SK-N-SH (cell line): ENCODE results near the gene NOTO. TPM values are rescaled to one million over a fixed set of nuclear protein-coding genes. Genes with fewer than 3 reads are reported as not detected.

Experiments
- CTCF ChIA-PET: fragments of 300-600, 350-600 bp; formaldehyde crosslinking; extraction: SDS; loops from one replicate; lab custom pipeline; 2021; lab: Yijun Ruan, JAX
- POLR2A ChIA-PET: fragments of 350-600 bp; sonication (Branson Sonifier 250); formaldehyde crosslinking; extraction: SDS; loops from one replicate; lab custom pipeline; 2020; ENCODE audit warnings: antibody characterized with exemption, inconsistent platforms; lab: Yijun Ruan, JAX
- DNase-seq: peaks from one replicate; pipeline ENCODE4 v3.0.0; 2012
- H2AFZ ChIP-seq: fragments of 200-600 bp; sonication (generic); 2 replicates; pipeline ENCODE4 v1.8.1; 2016; ENCODE audit warnings: antibody characterized with exemption, mild to moderate bottlenecking, low read depth
- H3F3A ChIP-seq: fragments of 200-600 bp; sonication (generic); replicated peaks from 2 replicates; pipeline ENCODE3; 2016; ENCODE audit warnings: antibody characterized with exemption, mild to moderate bottlenecking; ENCODE audit not compliant: insufficient read depth
- H3K27ac ChIP-seq, 2 experiments: fragments of 200-500 bp in 1 of 2; fragments of 200-600 bp in 1 of 2; sonication (Bioruptor generic) in 1 of 2; sonication (generic), shearing (Covaris generic) in 1 of 2; 2 replicates each; pipeline versions ENCODE4 v1.5.1 to v1.6.1; 2014 to 2016; ENCODE audit warnings: low read depth in 2 of 2, inconsistent platforms in 1 of 2, low read length in 1 of 2, mild to moderate bottlenecking in 1 of 2, mixed read lengths in 1 of 2
- H3K27me3 ChIP-seq: fragments of 200-600 bp; sonication (generic), shearing (Covaris generic); 2 replicates; pipeline ENCODE4 v1.6.1; 2016; ENCODE audit warnings: mixed run types; ENCODE audit not compliant: insufficient read depth
- H3K36me3 ChIP-seq, 2 experiments: fragments of 200-500 bp in 1 of 2; fragments of 200-600 bp in 1 of 2; sonication (Bioruptor generic) in 1 of 2; sonication (generic) in 1 of 2; replicated peaks in 1 of 2; 2 replicates each; pipeline versions ENCODE3 to v1.5.1; 2014 to 2016; ENCODE audit warnings: low read length in 1 of 2, mild to moderate bottlenecking in 1 of 2; ENCODE audit not compliant: insufficient read depth in 2 of 2, control insufficient read depth in 1 of 2
- H3K4me1 ChIP-seq, 2 experiments: fragments of 200-500 bp in 1 of 2; fragments of 200-600 bp in 1 of 2; sonication (Bioruptor generic) in 1 of 2; sonication (generic), shearing (Covaris generic) in 1 of 2; 2 replicates each; pipeline versions ENCODE4 v1.5.1 to v1.6.1; 2014 to 2016; ENCODE audit warnings: low read depth in 1 of 2, low read length in 1 of 2, mixed run types in 1 of 2; ENCODE audit not compliant: insufficient read depth in 2 of 2, control insufficient read depth in 1 of 2
- H3K4me2 ChIP-seq: fragments of 200-600 bp; sonication (generic), shearing (Covaris generic); 2 replicates; pipeline ENCODE4 v1.6.1; 2017; ENCODE audit warnings: mixed run types
- H3K4me3 ChIP-seq, 2 experiments: fragments of 200-500 bp in 1 of 2; fragments of 200-600 bp in 1 of 2; sonication (Bioruptor generic) in 1 of 2; sonication (generic), shearing (Covaris generic) in 1 of 2; 2 replicates each; pipeline versions ENCODE4 v1.5.1 to v1.8.1; 2014 to 2016; ENCODE audit warnings: low read depth in 2 of 2, inconsistent platforms in 1 of 2, low read length in 1 of 2, mild to moderate bottlenecking in 1 of 2, mixed read lengths in 1 of 2, moderate library complexity in 1 of 2
- H3K79me2 ChIP-seq: fragments of 200-600 bp; sonication (generic); 2 replicates; pipeline ENCODE4 v1.8.1; 2017; ENCODE audit warnings: mild to moderate bottlenecking; ENCODE audit not compliant: insufficient read depth
- H3K9ac ChIP-seq: fragments of 200-600 bp; sonication (generic); 2 replicates; pipeline ENCODE4 v1.6.1; 2017; ENCODE audit warnings: mixed run types
- H3K9me2 ChIP-seq: fragments of 200-600 bp; sonication (generic); 2 replicates; pipeline ENCODE4 v1.6.1; 2017; ENCODE audit warnings: mixed run types
- H3K9me3 ChIP-seq: fragments of 200-600 bp; sonication (generic); 2 replicates; pipeline ENCODE4 v1.6.1; 2017; ENCODE audit warnings: mixed run types, mild to moderate bottlenecking, moderate library complexity
- H4K20me1 ChIP-seq: fragments of 200-600 bp; sonication (generic); 2 replicates; pipeline ENCODE4 v1.6.1; 2017; ENCODE audit warnings: mild to moderate bottlenecking, mixed run types; ENCODE audit not compliant: insufficient read depth
- CHD2 ChIP-seq: fragments of 150-350 bp; IDR thresholded peaks from 2 replicates; pipeline ENCODE4 v1.6.1; 2018; ENCODE audit warnings: low read length; ENCODE audit not compliant: partially characterized antibody
- EZH2phosphoT487 ChIP-seq: fragments of 200-600 bp; sonication (generic); IDR thresholded peaks from 2 replicates; pipeline ENCODE4 v1.6.1; 2017; ENCODE audit warnings: low read depth, mixed run types, mild to moderate bottlenecking, antibody characterized with exemption, moderate library complexity, borderline replicate concordance
- FOSL2 ChIP-seq: IDR thresholded peaks from 2 replicates; pipeline ENCODE4 v1.4.0; 2012; ENCODE audit warnings: low read depth, mild to moderate bottlenecking, moderate library complexity, borderline replicate concordance
- FOXJ3 ChIP-seq: sonication (generic); formaldehyde crosslinking; IDR thresholded peaks from 2 replicates; pipeline ENCODE4 v1.5.1; 2020; ENCODE audit warnings: mild to moderate bottlenecking, missing genetic modification reagents
- GATA2 ChIP-seq: sonication (generic); formaldehyde crosslinking; IDR thresholded peaks from 2 replicates; pipeline ENCODE4 v1.5.0; 2020; ENCODE audit warnings: mild to moderate bottlenecking, missing genetic modification reagents
- MAX ChIP-seq: IDR thresholded peaks from 2 replicates; pipeline ENCODE4 v1.4.0; 2012; ENCODE audit warnings: low read depth
- NRF1 ChIP-seq: IDR thresholded peaks from 2 replicates; pipeline ENCODE4 v1.6.1; 2012; ENCODE audit warnings: low read depth, mild to moderate bottlenecking, low read length
- PBX3 ChIP-seq: IDR thresholded peaks from 2 replicates; pipeline ENCODE4; 2012
- RCOR1 ChIP-seq: fragments of 150-350 bp; IDR thresholded peaks from 2 replicates; pipeline ENCODE4 v1.6.1; 2017; ENCODE audit warnings: antibody characterized with exemption, low read length
- SIN3A ChIP-seq: IDR thresholded peaks from 2 replicates; pipeline ENCODE4 v1.6.1; 2012; ENCODE audit warnings: low read depth, mild to moderate bottlenecking, low read length, moderate library complexity, borderline replicate concordance
- SMC3 ChIP-seq: IDR thresholded peaks from 2 replicates; pipeline ENCODE4 v1.6.1; 2012; ENCODE audit warnings: low read depth, low read length, improper control_type of control experiment
- TAF1 ChIP-seq: IDR thresholded peaks from 2 replicates; pipeline ENCODE4 v1.6.1; 2012; ENCODE audit warnings: low read depth, mild to moderate bottlenecking, low read length, moderate library complexity, borderline replicate concordance
- TEAD4 ChIP-seq: IDR thresholded peaks from 2 replicates; pipeline ENCODE4 v1.4.0; 2012; ENCODE audit warnings: mild to moderate bottlenecking, borderline replicate concordance; ENCODE audit not compliant: insufficient read depth
- YY1 ChIP-seq: IDR thresholded peaks from 2 replicates; pipeline ENCODE4 v1.4.0; 2012; ENCODE audit warnings: low read depth, mild to moderate bottlenecking
- ZBTB33 ChIP-seq: IDR thresholded peaks from 2 replicates; pipeline ENCODE4 v1.4.0; 2012; ENCODE audit warnings: low read depth, borderline replicate concordance
- WGBS: methylation state at CpG from one replicate; pipeline ENCODE4 v1.1.6; 2017; ENCODE audit warnings: low lambda C conversion rate; 5-methylcytosine and 5-hydroxymethylcytosine counted together
- polyA plus RNA-seq, 3 experiments: library from polyadenylated mRNA; depleted of rRNA; stranded (reverse); fragments of >200 nt; gene quantifications; 2 replicates each; pipeline ENCODE4 v1.2.3, GENCODE V29; 2012

The NOTO gene
- polyA plus RNA-seq, 1 of the 3 experiments (the other 2 are of a cell fraction): not detected

GRCh38 chr2:73217160-73217559, 14.8 kb downstream of the NOTO start:
- Histone ChIP-seq H2AFZ (no peak overlapping the region), H4K20me1 (no peaks in the 10 kb centered on the region), H3K27me3 (no peaks in the 10 kb centered on the region), H3K4me3 (no peak overlapping the region), H3K79me2 (peaks cover 42% of the 10 kb centered on the region), H3K36me3 (peaks cover 6 to 17% of the 10 kb centered on the region in 2 experiments), H3K9me3 (no peaks in the 10 kb centered on the region), H3K9ac (no peak overlapping the region), H3K4me1 (peaks cover 3 to 12% of the 10 kb centered on the region in 2 experiments; a peak in 2 of 4 replicates), H3K9me2 (no peaks in the 10 kb centered on the region), H3F3A (peaks cover 15% of the 10 kb centered on the region), H3K27ac (no peak overlapping the region), H3K4me2 (no peak overlapping the region)
- POLR2A ChIA-PET: no interaction called here
- DNase-seq: no peak
- WGBS: 94% methylated on average over 5 of the region's 5 CpGs
- TF ChIP-seq EZH2phosphoT487 (no peak), SMC3 (no peak), RCOR1 (no peak), ZBTB33 (no peak), SIN3A (no peak)
- CTCF ChIA-PET: no interaction called here

GRCh38 chr2:73217826-73218225, 15.5 kb downstream of the NOTO start:
- no peak overlapping the region for H2AFZ ChIP-seq
- POLR2A ChIA-PET: no interaction called here
- CTCF ChIA-PET: interaction anchor here (0.9 to 1.4 kb wide), 3 partner anchors 17 to 326 kb away, joined by 3 to 5 read pairs (median 3); partner anchors contain the start of gene CCT7

GRCh38 chr2:73218298-73218697, 15.9 kb downstream of the NOTO start:
- Histone ChIP-seq H3K9me3 (no peaks in the 10 kb centered on the region), H3K27me3 (no peaks in the 10 kb centered on the region), H3F3A (peaks cover 7% of the 10 kb centered on the region), H3K36me3 (peaks cover 13 to 19% of the 10 kb centered on the region in 2 experiments), H3K9ac (no peak overlapping the region; the same call in 1 of the 2 replicates), H3K9me2 (no peaks in the 10 kb centered on the region), H2AFZ (no peak overlapping the region), H4K20me1 (no peaks in the 10 kb centered on the region), H3K4me2 (peak overlapping the region; percentile 43; the same call in 1 of the 2 replicates), H3K4me3 (no peak overlapping the region), H3K27ac (peak overlapping the region in 1 of 2 experiments; percentile 32; a peak in 2 of 4 replicates), H3K4me1 (peaks cover 3 to 10% of the 10 kb centered on the region in 2 experiments; a peak in 2 of 4 replicates), H3K79me2 (peaks cover 42% of the 10 kb centered on the region)
- CTCF ChIA-PET: interaction anchor here (0.9 to 1.4 kb wide), 3 partner anchors 16 to 326 kb away, joined by 3 to 5 read pairs (median 3); partner anchors contain the start of gene CCT7
- TF ChIP-seq PBX3 (0 out of 2 replicates have a peak, but pooled peaks have one; percentile 17), MAX (peak; percentile 54), YY1 (peak; percentile 67; the same call in 1 of the 2 replicates), TEAD4 (no peak), FOXJ3 (no peak), NRF1 (no peak), CHD2 (no peak), FOSL2 (peak; percentile 32; the same call in 1 of the 2 replicates), GATA2 (no peak)
- POLR2A ChIA-PET: no interaction called here
- DNase-seq: no peak

More at GRCh38 chr2:73217826-73218225, 15.5 kb downstream of the NOTO start:
- Histone ChIP-seq H3K4me3 (no peak overlapping the region), H3K27me3 (no peaks in the 10 kb centered on the region), H3F3A (peaks cover 10% of the 10 kb centered on the region), H4K20me1 (no peaks in the 10 kb centered on the region), H3K4me2 (peak overlapping the region; percentile 43; the same call in 1 of the 2 replicates), H3K9me2 (no peaks in the 10 kb centered on the region), H3K4me1 (peaks cover 3 to 10% of the 10 kb centered on the region in 2 experiments; a peak in 2 of 4 replicates), H3K27ac (peak overlapping the region in 1 of 2 experiments; percentile 32; a peak in 2 of 4 replicates), H3K36me3 (peaks cover 11 to 19% of the 10 kb centered on the region in 2 experiments), H3K9ac (no peak overlapping the region), H3K79me2 (peaks cover 42% of the 10 kb centered on the region), H3K9me3 (no peaks in the 10 kb centered on the region)
- no peak for TF ChIP-seq TAF1
- WGBS: 55% methylated on average over 2 of the region's 2 CpGs
- DNase-seq: no peak
